Smooth muscle cell (in vitro differentiated cells): ENCODE results near the gene PPHLN1. TPM values are rescaled to one million over a fixed set of nuclear protein-coding genes. Genes with fewer than 3 reads are reported as not detected.

Source experiments
- DNase-seq: peaks from one replicate; lab custom pipeline; 2025; ENCODE audit not compliant: unreplicated experiment; lab: John Stamatoyannopoulos, UW
- H2AFZ ChIP-seq: fragments of 200-600 bp; sonication (generic); 2 replicates; pipeline ENCODE4 v1.6.0; 2016; ENCODE audit warnings: antibody characterized with exemption, low read depth, mild to moderate bottlenecking
- H3F3A ChIP-seq: fragments of 200-600 bp; sonication (generic); 2 replicates; pipeline ENCODE4 v1.6.0; 2017; ENCODE audit warnings: antibody characterized with exemption, low read depth
- H3K27ac ChIP-seq: fragments of 200-600 bp; sonication (generic); 2 replicates; pipeline ENCODE4 v1.5.1; 2016; ENCODE audit warnings: low read depth, mild to moderate bottlenecking
- H3K27me3 ChIP-seq: fragments of 200-600 bp; sonication (generic); 2 replicates; pipeline ENCODE4 v1.6.1; 2016; ENCODE audit warnings: low read depth, mild to moderate bottlenecking
- H3K36me3 ChIP-seq: fragments of 200-600 bp; sonication (generic); 2 replicates; pipeline ENCODE4 v1.5.1; 2016; ENCODE audit warnings: low read depth
- H3K4me1 ChIP-seq: fragments of 200-600 bp; sonication (generic); 2 replicates; pipeline ENCODE4 v1.5.1; 2016; ENCODE audit warnings: low read depth
- H3K4me2 ChIP-seq: fragments of 200-600 bp; sonication (generic); 2 replicates; pipeline ENCODE4 v1.6.0; 2016; ENCODE audit warnings: mild to moderate bottlenecking
- H3K4me3 ChIP-seq: fragments of 200-600 bp; sonication (generic); 2 replicates; pipeline ENCODE4 v1.5.1; 2016; ENCODE audit warnings: mild to moderate bottlenecking
- H3K79me2 ChIP-seq: fragments of 200-600 bp; sonication (generic); 2 replicates; pipeline ENCODE4 v1.6.0; 2016; ENCODE audit warnings: low read depth, mild to moderate bottlenecking
- H3K9ac ChIP-seq: fragments of 200-600 bp; sonication (generic); 2 replicates; pipeline ENCODE4 v1.6.0; 2016; ENCODE audit warnings: low read depth
- H3K9me3 ChIP-seq: fragments of 200-600 bp; sonication (generic); replicated peaks from 2 replicates; pipeline ENCODE4 v1.5.1; 2016; ENCODE audit warnings: low read depth
- H4K20me1 ChIP-seq: fragments of 200-600 bp; sonication (generic); 2 replicates; pipeline ENCODE4 v1.6.0; 2016; ENCODE audit warnings: low read depth
- WGBS: methylation state at CpG from one replicate; pipeline ENCODE4 v1.1.7; 2016; ENCODE audit warnings: low lambda C conversion rate; 5-methylcytosine and 5-hydroxymethylcytosine counted together
- polyA plus RNA-seq: library from polyadenylated mRNA; unstranded; fragments of >200 nt; fragmentation: Nextera tagmentation; extraction: Ambion mirVana; gene quantifications from 2 replicates; pipeline ENCODE4 v1.2.1, GENCODE V29; 2016
- total RNA-seq: library from RNA; depleted of rRNA; stranded (reverse); fragments of >200 nt; gene quantifications from 2 replicates; pipeline ENCODE4 v1.2.3, GENCODE V29; 2014
- TF ChIP-seq, protein P1 (sequence below): fragments of 200-600 bp; sonication (generic); IDR thresholded peaks from 2 replicates; pipeline ENCODE4 v1.5.1; 2017; ENCODE audit warnings: borderline replicate concordance, mild to moderate bottlenecking, antibody characterized with exemption; ENCODE audit not compliant: insufficient read depth, poor library complexity, severe bottlenecking

Gene PPHLN1
- total and polyA plus RNA-seq, 2 experiments from 2014 or later, result 49.2 to 59.6 TPM

GRCh38 chr12:42428850-42429249, 102.9 kb downstream of the PPHLN1 start:
- WGBS, result 70% methylated on average over 2 of the region's 2 CpGs
- no peak overlapping the region for H3K4me2 ChIP-seq
- no peak for DNase-seq
- no peak overlapping the region for H3K4me3 ChIP-seq
- H3K9me3 ChIP-seq, result no peaks in the 10 kb centered on the region
- peaks cover 8% of the 10 kb centered on the region for H3K4me1 ChIP-seq
- H4K20me1 ChIP-seq, result no peaks in the 10 kb centered on the region
- no peaks in the 10 kb centered on the region for H3F3A ChIP-seq
- H2AFZ ChIP-seq, result no peak overlapping the region
- H3K36me3 ChIP-seq, result no peaks in the 10 kb centered on the region
- TF ChIP-seq, protein P1, sequence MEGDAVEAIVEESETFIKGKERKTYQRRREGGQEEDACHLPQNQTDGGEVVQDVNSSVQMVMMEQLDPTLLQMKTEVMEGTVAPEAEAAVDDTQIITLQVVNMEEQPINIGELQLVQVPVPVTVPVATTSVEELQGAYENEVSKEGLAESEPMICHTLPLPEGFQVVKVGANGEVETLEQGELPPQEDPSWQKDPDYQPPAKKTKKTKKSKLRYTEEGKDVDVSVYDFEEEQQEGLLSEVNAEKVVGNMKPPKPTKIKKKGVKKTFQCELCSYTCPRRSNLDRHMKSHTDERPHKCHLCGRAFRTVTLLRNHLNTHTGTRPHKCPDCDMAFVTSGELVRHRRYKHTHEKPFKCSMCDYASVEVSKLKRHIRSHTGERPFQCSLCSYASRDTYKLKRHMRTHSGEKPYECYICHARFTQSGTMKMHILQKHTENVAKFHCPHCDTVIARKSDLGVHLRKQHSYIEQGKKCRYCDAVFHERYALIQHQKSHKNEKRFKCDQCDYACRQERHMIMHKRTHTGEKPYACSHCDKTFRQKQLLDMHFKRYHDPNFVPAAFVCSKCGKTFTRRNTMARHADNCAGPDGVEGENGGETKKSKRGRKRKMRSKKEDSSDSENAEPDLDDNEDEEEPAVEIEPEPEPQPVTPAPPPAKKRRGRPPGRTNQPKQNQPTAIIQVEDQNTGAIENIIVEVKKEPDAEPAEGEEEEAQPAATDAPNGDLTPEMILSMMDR, result no peak
- H3K27ac ChIP-seq, result no peak overlapping the region
- H3K27me3 ChIP-seq, result no peaks in the 10 kb centered on the region
- no peaks in the 10 kb centered on the region for H3K79me2 ChIP-seq
- H3K9ac ChIP-seq, result no peak overlapping the region

GRCh38 chr12:42432517-42433140, 106.7 kb downstream of the PPHLN1 start:
- DNase-seq, result no peak
- TF ChIP-seq, protein P1, result no peak
- H3K36me3 ChIP-seq, result no peaks in the 10 kb centered on the region
- no peaks in the 10 kb centered on the region for H3K27me3 ChIP-seq
- no peak overlapping the region for H3K9ac ChIP-seq
- no peak overlapping the region for H3K4me3 ChIP-seq
- H4K20me1 ChIP-seq, result peaks cover 3% of the 10 kb centered on the region
- no peak overlapping the region for H3K4me2 ChIP-seq
- no peak overlapping the region for H2AFZ ChIP-seq
- 97% methylated on average over 5 of the region's 5 CpGs for WGBS
- H3K79me2 ChIP-seq, result no peaks in the 10 kb centered on the region
- H3K9me3 ChIP-seq, result no peaks in the 10 kb centered on the region
- H3K27ac ChIP-seq, result no peak overlapping the region
- H3F3A ChIP-seq, result no peaks in the 10 kb centered on the region
- H3K4me1 ChIP-seq, result no peaks in the 10 kb centered on the region

GRCh38 chr12:42440608-42441007, 114.6 kb downstream of the PPHLN1 start:
- H3K9me3 ChIP-seq, result no peaks in the 10 kb centered on the region
- H3K4me3 ChIP-seq, result no peak overlapping the region
- H2AFZ ChIP-seq, result no peak overlapping the region
- no peaks in the 10 kb centered on the region for H3F3A ChIP-seq
- H3K27me3 ChIP-seq, result no peaks in the 10 kb centered on the region
- H3K79me2 ChIP-seq, result no peaks in the 10 kb centered on the region
- H3K4me2 ChIP-seq, result no peak overlapping the region
- no peaks in the 10 kb centered on the region for H3K36me3 ChIP-seq
- no peak for DNase-seq
- TF ChIP-seq, protein P1, result no peak
- 97% methylated on average over 11 of the region's 11 CpGs for WGBS
- no peak overlapping the region for H3K9ac ChIP-seq
- peaks cover 3% of the 10 kb centered on the region for H4K20me1 ChIP-seq
- H3K4me1 ChIP-seq, result no peaks in the 10 kb centered on the region
- no peak overlapping the region for H3K27ac ChIP-seq

DNA sequence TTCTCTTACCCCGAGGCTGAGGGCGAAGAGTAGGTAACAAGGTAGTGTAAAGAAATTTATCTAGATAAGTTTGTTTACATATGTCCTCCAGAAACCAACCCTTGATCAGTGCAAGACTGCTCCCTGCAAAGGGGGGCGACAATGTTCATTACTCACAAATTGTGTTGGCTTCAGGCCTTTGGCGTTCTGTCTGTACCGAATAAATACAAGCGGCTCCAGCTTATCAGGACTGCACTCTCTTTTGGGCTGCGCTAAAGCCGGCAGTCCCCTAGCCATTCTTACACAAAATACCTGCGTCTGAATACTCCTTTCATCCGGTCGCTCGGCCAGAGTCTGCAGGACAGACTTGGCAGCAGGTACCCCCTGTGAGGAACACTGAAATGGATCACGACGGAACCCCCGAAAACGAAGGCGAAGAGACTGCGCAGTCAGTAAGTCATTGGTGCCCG, 116.4 kb downstream of the PPHLN1 start:
- 76% methylated on average over 19 of the region's 19 CpGs for WGBS

More for the DNA sequence above, 116.4 kb downstream of the PPHLN1 start:
- Histone ChIP-seq H3K79me2 (no peaks in the 10 kb centered on the region), H3K9me3 (no peaks in the 10 kb centered on the region), H2AFZ (no peak overlapping the region), H3K9ac (no peak overlapping the region), H3K27me3 (no peaks in the 10 kb centered on the region), H3K4me1 (peaks cover 5% of the 10 kb centered on the region), H3K4me2 (no peak overlapping the region), H3F3A (no peaks in the 10 kb centered on the region), H3K4me3 (no peak overlapping the region), H3K36me3 (no peaks in the 10 kb centered on the region), H3K27ac (no peak overlapping the region), H4K20me1 (no peaks in the 10 kb centered on the region)
- no peak for DNase-seq
- TF ChIP-seq, protein P1, result no peak
